Breast epithelium (tissue), 4 donors: ENCODE measurements around the gene ASB9. TPM values are rescaled to one million over a fixed set of nuclear protein-coding genes. Genes with fewer than 3 reads are reported as not detected.
"Not testable (repeated sequence)": the region's sequence is repeated elsewhere in the genome, so short reads cannot be mapped to it uniquely, and the experiment has no call there.

Experiments used
- DNase-seq, 2 donors: peaks; one replicate each; pipeline ENCODE4 v3.0.0-alpha.2; 2019; ENCODE audit warnings: low spot score in 2 of 2
- H3K27ac ChIP-seq, 2 donors: fragments of 200-600 bp; sonication (generic) in 1 of 2; one replicate each; pipeline ENCODE4 v1.5.1; 2016 to 2019; ENCODE audit warnings: mild to moderate bottlenecking in 1 of 2
- H3K27me3 ChIP-seq, 2 donors: fragments of 200-600 bp; sonication (generic) in 1 of 2; one replicate each; pipeline versions ENCODE4 v1.5.1 to v1.6.0; 2017 to 2019; ENCODE audit warnings: control low read depth in 1 of 2, mild to moderate bottlenecking in 1 of 2
- H3K36me3 ChIP-seq: fragments of 200-600 bp; one replicate; pipeline ENCODE4 v1.5.1; 2019
- H3K4me1 ChIP-seq, 2 donors: fragments of 200-600 bp; sonication (generic); one replicate each; pipeline ENCODE4 v1.5.1; 2016 to 2019; ENCODE audit warnings: control low read depth in 1 of 2
- H3K4me3 ChIP-seq, 3 donors: fragments of 200-600 bp; sonication (generic); 1 replicate in 2 of 3; 2 replicates in 1 of 3; pipeline ENCODE4 v1.5.1; 2016 to 2019; ENCODE audit warnings: mild to moderate bottlenecking in 3 of 3, moderate library complexity in 2 of 3
- H3K9me3 ChIP-seq, 2 donors: fragments of 200-600 bp; sonication (generic) in 1 of 2; one replicate each; pipeline ENCODE4 v1.5.1; 2016 to 2019; ENCODE audit warnings: control low read depth in 1 of 2
- POLR2A ChIP-seq: fragments of 450-650 bp; IDR thresholded peaks from one replicate; pipeline ENCODE4 v1.6.1; 2016; ENCODE audit warnings: antibody characterized with exemption, mild to moderate bottlenecking, moderate library complexity
- POLR2AphosphoS5 ChIP-seq, 3 donors: sonication (generic); formaldehyde crosslinking; IDR thresholded peaks; one replicate each; pipeline ENCODE4 v1.6.1; 2017; ENCODE audit warnings: antibody characterized with exemption in 3 of 3
- intact Hi-C: fragments of 100-400 bp; cut with DNase I; formaldehyde crosslinking; loops from one replicate; pipeline ENCODE4 v1.15.1; 2023; ENCODE audit warnings: low total_unique reads
- total RNA-seq, 3 donors: library from RNA; depleted of rRNA; stranded (reverse); fragments of >200 nt; gene quantifications; one replicate each; pipeline ENCODE4 v1.1.0, GENCODE V29; 2016
- TF ChIP-seq, protein P1 (sequence below), 3 donors: fragments of 450-650 bp; IDR thresholded peaks; one replicate each; pipeline ENCODE4 v1.5.1; 2016 to 2017; ENCODE audit warnings: antibody characterized with exemption in 3 of 3, mild to moderate bottlenecking in 3 of 3, moderate library complexity in 3 of 3

Gene ASB9
- total RNA-seq, 3 donors from 2014 or later, result 0.98 to 2.2 (median 1.0) TPM

DNA sequence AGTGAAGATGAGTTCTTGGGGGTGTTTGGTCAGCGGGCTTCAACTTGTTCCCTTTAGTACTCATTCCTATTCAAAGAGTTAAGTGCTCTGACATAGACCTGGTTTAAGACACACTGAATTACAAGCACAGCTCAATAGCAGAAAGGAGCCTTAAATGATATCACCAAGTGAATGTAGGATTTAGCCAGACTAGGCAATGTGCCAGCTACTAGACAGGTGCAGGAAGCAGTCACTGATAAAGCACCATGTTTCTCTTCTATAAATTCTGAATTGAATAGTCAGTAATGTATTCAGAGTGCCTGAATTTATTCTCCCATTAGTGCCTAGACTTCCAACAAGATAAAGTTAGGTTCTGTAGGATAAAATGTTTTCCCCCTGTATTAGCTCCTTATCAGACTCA is 63.6 kb downstream of the ASB9 start:
- Histone ChIP-seq H3K4me3 (no peak overlapping the region), H3K4me1 (no peaks in the 10 kb centered on the region), H3K36me3 (no peaks in the 10 kb centered on the region), H3K27me3 (peaks cover 0 to 6% of the 10 kb centered on the region in 2 donors), H3K9me3 (no peaks in the 10 kb centered on the region), H3K27ac (no peak overlapping the region)
- no peak for DNase-seq
- intact Hi-C loops, result no loop called here
- TF ChIP-seq, protein P1, sequence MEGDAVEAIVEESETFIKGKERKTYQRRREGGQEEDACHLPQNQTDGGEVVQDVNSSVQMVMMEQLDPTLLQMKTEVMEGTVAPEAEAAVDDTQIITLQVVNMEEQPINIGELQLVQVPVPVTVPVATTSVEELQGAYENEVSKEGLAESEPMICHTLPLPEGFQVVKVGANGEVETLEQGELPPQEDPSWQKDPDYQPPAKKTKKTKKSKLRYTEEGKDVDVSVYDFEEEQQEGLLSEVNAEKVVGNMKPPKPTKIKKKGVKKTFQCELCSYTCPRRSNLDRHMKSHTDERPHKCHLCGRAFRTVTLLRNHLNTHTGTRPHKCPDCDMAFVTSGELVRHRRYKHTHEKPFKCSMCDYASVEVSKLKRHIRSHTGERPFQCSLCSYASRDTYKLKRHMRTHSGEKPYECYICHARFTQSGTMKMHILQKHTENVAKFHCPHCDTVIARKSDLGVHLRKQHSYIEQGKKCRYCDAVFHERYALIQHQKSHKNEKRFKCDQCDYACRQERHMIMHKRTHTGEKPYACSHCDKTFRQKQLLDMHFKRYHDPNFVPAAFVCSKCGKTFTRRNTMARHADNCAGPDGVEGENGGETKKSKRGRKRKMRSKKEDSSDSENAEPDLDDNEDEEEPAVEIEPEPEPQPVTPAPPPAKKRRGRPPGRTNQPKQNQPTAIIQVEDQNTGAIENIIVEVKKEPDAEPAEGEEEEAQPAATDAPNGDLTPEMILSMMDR (IDR thresholded peaks at IDR 0.05), result no peak
- TF ChIP-seq POLR2A (no peak), POLR2AphosphoS5 (IDR thresholded peaks at IDR 0.05) (no peak)

GRCh38 chrX:15204130-15204751 is 65.6 kb downstream of the ASB9 start:
- no peak for TF ChIP-seq POLR2A
- no peak for TF ChIP-seq POLR2AphosphoS5 (IDR thresholded peaks at IDR 0.05)
- TF ChIP-seq, protein P1 (IDR thresholded peaks at IDR 0.05), result no peak
- DNase-seq, result no peak
- intact Hi-C loops, result no loop called here
- no peak overlapping the region for H3K4me3 ChIP-seq
- H3K4me1 ChIP-seq, result no peaks in the 10 kb centered on the region
- no peaks in the 10 kb centered on the region for H3K9me3 ChIP-seq
- H3K27me3 ChIP-seq, result peaks cover 0 to 18% of the 10 kb centered on the region in 2 donors
- H3K27ac ChIP-seq, result no peak overlapping the region
- H3K36me3 ChIP-seq, result no peaks in the 10 kb centered on the region

DNA sequence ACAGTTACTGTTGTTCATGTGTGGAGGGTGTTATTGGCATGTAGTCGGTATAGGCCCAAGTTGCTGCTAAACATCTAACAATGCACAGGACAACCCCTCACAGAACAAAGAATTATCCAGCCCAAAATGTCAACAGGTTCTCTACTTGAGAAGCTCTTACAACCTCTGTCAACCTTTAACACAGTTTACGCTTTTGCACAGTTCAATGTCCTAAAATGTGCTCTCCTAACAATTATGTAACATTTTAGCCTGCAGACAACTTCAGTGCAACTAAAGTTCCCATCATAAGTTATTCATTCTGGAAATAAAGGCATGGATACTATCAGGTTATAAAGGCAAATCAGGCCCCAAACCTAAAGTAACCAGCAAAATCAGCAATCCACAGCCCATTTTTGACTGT is 66.2 kb downstream of the ASB9 start:
- TF ChIP-seq POLR2AphosphoS5 (IDR thresholded peaks at IDR 0.05) (no peak), POLR2A (no peak)
- Histone ChIP-seq H3K9me3 (no peaks in the 10 kb centered on the region), H3K4me3 (no peak overlapping the region), H3K36me3 (no peaks in the 10 kb centered on the region), H3K27me3 (peaks cover 0 to 18% of the 10 kb centered on the region in 2 donors), H3K27ac (no peak overlapping the region), H3K4me1 (no peaks in the 10 kb centered on the region)
- no peak for DNase-seq
- intact Hi-C loops, result no loop called here

GRCh38 chrX:15202454-15203177 is 67.3 kb downstream of the ASB9 start:
- TF ChIP-seq, protein P1 (IDR thresholded peaks at IDR 0.05), result no peak
- TF ChIP-seq POLR2A, result no peak
- H3K9me3 ChIP-seq, result no peaks in the 10 kb centered on the region
- intact Hi-C loops, result no loop called here

GRCh38 chrX:15200871-15201270 is 69.0 kb downstream of the ASB9 start:
- intact Hi-C loops, result no loop called here
- Histone ChIP-seq H3K4me1 (no peaks in the 10 kb centered on the region), H3K36me3 (no peaks in the 10 kb centered on the region), H3K4me3 (no peak overlapping the region), H3K27me3 (peaks cover 0 to 32% of the 10 kb centered on the region in 2 donors), H3K27ac (no peak overlapping the region), H3K9me3 (no peaks in the 10 kb centered on the region)
- no peak for DNase-seq
- no peak for TF ChIP-seq POLR2A
- no peak for TF ChIP-seq POLR2AphosphoS5 (IDR thresholded peaks at IDR 0.05)
- TF ChIP-seq, protein P1 (IDR thresholded peaks at IDR 0.05), result no peak

More at GRCh38 chrX:15202454-15203177, 67.3 kb downstream of the ASB9 start:
- no peak for DNase-seq
- Histone ChIP-seq H3K4me3 (no peak overlapping the region), H3K36me3 (no peaks in the 10 kb centered on the region), H3K27me3 (peaks cover 0 to 21% of the 10 kb centered on the region in 2 donors), H3K4me1 (no peaks in the 10 kb centered on the region), H3K27ac (no peak overlapping the region)

- DNase-seq, H3K4me3 ChIP-seq, H3K36me3 ChIP-seq, H3K27ac ChIP-seq, H3K9me3 ChIP-seq, H3K4me1 ChIP-seq, intact Hi-C loops: not testable (repeated sequence)
- H3K27me3 ChIP-seq, result peaks cover 0 to 38% of the 10 kb centered on the region in 2 donors
Measured at GRCh38 chrX:15198608-15199202, 71.2 kb downstream of the ASB9 start.
